HFF-Myc (cell line): Measurements from ENCODE around the gene IFNA1.

ENCODE experiments used
- DNase-seq: peaks from one replicate; pipeline ENCODE4 v3.0.0-alpha.2; 2011; ENCODE audit warnings: low read depth; ENCODE audit errors: extremely low read depth
- H3K4me3 ChIP-seq: replicated peaks from 2 replicates; pipeline ENCODE4 v1.5.1; 2011; ENCODE audit warnings: low read depth, mild to moderate bottlenecking, control low read depth, low read length
- CTCF ChIP-seq: IDR thresholded peaks from 2 replicates; pipeline ENCODE4 v1.5.1; 2012; ENCODE audit warnings: mild to moderate bottlenecking, low read depth, low read length, control low read depth; ENCODE audit errors: missing control alignments

The IFNA1 gene

GRCh38 chr9:21440139-21440538 lies at the start of gene IFNA1:
Gene IFNA1, plus strand, starts transcription at chr9:21440439. Its CDS starts 69 bp downstream, at chr9:21440508.
- no peak for DNase-seq
- H3K4me3 ChIP-seq = no peak within 1 kb of the TSS
- no peak for TF ChIP-seq CTCF

- peak; percentile 2 for DNase-seq
- TF ChIP-seq CTCF = peak; percentile 31
- H3K4me3 ChIP-seq = no peak overlapping the region
Measured at GRCh38 chr9:21392270-21392669, 48.0 kb upstream of the IFNA1 start.

GRCh38 chr9:21395778-21396717 lies 44.2 kb upstream of the IFNA1 start:
- no peak for DNase-seq
- H3K4me3 ChIP-seq = peak overlapping the region; percentile 35

GRCh38 chr9:21398955-21399489 lies 41.2 kb upstream of the IFNA1 start:
- no peak overlapping the region for H3K4me3 ChIP-seq
- no peak for TF ChIP-seq CTCF
- no peak for DNase-seq

More at GRCh38 chr9:21395778-21396717, 44.2 kb upstream of the IFNA1 start:
- peak; percentile 85 for TF ChIP-seq CTCF

GRCh38 chr9:21399956-21400355 lies 40.3 kb upstream of the IFNA1 start:
- TF ChIP-seq CTCF = no peak
- DNase-seq = no peak
- H3K4me3 ChIP-seq = no peak overlapping the region

GRCh38 chr9:21402386-21403251 lies 37.6 kb upstream of the IFNA1 start:
- DNase-seq = no peak
- no peak for TF ChIP-seq CTCF
- H3K4me3 ChIP-seq = no peak overlapping the region
